HG03039 (cell line): Measurements from ENCODE around the gene PRDX5.
"Not testable (repeated sequence)": the region's sequence is repeated elsewhere in the genome, so short reads cannot be mapped to it uniquely, and the experiment has no call there.

Experiments used
- ATAC-seq: cut with Tn5 transposase; IDR thresholded peaks from one replicate; pipeline ENCODE4 v1.9.1; 2021; ENCODE audit warnings: mild to moderate bottlenecking, moderate library complexity; ENCODE audit not compliant: unreplicated experiment

Gene PRDX5

DNA sequence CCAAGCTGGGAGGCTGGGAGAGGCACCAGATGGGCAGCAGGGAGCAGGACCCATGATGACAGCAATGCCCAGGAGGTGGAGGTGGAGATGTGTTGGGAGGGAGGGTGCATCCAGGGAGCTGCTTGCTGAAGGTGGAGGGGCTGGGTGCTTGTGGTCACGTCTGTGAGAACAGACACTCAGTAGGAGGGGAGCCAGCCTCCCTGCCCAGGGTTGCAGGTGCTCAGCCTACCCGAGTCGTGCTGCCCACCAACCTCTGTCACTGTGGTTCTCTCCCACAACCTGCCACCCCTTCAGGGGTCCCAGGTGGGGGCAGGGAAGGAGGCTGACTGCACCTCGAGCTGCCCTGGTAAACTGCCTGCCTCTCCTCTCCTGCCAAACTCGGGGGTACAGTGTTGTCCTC is 5.5 kb downstream of the PRDX5 start:
- ATAC-seq, result no peak

DNA sequence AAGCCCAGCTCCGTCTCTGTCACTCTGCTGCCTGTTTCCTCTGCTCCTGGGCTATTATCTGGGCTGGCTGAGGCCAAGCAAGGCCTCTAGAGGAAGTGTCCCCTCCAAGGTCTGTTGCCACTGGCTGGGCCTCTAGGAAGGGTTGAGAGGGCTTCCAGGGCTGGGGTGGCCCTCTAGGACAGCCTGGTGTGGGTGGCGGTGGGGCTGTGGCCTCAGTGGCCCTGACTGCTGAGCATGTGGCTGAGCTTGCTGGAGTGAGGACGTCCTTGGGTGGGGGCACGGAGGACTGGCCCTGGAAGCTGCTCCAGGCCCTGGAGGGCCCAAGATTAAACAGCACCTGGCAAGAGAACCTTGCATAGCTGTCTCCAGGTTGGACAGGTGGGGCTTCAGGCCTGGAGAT is 6.1 kb downstream of the PRDX5 start:
- not testable (repeated sequence) for ATAC-seq

DNA sequence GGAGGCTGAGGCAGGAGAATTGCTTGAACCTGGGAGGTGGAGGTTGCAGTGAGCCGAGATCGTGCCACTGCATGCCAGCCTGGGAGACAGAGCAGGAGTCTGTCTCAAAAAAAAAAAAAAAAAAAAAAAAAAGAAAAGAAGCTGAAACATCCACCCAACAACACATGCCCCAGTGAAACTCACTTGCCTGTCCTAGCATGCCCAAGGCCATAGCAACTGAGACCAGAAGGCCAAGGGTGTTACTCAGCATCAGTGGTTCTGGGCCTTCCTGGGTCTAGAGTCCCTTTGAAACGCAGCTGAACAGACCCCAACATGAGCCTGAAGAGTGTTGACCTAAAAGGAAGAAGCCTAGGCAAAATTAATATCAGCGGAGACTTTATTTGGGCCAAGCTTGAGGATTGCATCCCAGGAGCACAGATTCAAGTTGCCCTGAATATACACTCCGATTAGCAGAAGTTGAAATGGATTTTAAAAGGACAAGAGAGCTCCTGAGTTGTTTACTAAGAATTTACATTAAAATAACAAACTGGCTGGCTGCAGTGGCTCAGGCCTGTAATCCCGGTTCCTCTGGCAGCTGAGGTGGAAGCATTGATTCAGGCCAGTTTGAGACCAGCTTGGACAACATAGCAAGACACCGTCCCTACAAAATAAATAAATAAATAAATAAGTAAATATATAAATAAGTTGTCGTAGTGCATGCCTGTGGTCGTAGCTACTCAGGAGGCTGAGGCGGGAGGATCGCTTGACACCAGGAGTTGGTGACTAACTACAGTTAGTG is 7.0 kb downstream of the PRDX5 start:
- no peak for ATAC-seq

DNA sequence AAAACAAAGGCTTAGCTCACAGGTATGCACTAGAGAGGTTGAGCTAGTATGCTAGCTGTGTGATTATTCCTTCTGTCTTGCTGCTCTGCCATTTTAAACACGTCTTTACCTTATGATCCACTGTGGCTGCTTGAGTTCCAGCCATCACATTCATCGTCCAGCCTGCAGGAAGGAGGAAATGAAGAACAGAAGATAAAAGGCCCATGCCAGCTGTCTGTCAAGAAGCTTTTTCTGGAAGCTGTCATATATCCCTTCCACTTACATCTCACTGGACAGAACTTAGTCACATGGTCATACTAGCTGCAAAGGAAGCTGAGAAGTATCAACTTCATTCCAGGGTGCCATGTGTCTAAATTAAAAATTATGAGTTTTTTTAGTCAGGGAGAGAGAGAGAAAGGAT is 9.5 kb downstream of the PRDX5 start:
- ATAC-seq, result no peak

DNA sequence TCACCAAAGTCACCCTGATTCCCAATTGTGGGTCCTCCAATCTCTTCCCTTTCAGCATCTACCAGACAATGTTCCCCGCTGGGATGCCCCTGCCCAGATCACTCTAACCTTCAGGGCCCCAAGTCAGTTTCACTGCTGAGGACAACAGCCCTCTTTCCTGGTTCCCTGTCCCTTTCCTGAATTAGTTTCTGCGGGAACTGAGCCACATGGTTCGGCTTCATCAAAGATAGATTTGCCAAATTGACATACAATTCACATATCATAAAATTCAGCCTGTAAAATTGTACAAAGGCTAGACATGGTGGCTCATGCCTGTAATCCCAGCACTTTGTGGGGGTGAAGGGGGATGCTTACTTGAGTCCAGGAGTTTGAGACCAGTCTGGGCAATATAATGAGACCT is 10.1 kb downstream of the PRDX5 start:
- ATAC-seq, result no peak

DNA sequence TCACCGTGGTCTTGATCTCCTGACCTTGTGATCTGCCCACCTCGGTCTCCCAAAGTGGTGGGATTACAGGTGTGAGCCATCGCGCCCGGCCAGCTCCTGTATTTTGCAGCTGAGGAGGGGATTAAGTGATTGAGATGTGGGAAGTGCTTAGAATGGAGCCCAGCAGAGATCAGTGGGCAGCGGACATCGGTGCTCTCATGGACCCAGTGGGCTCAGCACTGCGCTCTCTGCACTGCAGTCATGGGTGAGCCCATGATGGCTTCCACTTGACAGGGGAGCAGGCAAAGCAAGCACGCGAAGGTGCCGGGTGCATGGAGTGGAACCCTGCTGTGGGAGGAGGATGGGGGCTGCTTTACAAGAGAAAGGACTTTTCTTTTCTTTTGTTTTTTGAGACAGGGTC is 13.0 kb downstream of the PRDX5 start:
- ATAC-seq, result no peak

DNA sequence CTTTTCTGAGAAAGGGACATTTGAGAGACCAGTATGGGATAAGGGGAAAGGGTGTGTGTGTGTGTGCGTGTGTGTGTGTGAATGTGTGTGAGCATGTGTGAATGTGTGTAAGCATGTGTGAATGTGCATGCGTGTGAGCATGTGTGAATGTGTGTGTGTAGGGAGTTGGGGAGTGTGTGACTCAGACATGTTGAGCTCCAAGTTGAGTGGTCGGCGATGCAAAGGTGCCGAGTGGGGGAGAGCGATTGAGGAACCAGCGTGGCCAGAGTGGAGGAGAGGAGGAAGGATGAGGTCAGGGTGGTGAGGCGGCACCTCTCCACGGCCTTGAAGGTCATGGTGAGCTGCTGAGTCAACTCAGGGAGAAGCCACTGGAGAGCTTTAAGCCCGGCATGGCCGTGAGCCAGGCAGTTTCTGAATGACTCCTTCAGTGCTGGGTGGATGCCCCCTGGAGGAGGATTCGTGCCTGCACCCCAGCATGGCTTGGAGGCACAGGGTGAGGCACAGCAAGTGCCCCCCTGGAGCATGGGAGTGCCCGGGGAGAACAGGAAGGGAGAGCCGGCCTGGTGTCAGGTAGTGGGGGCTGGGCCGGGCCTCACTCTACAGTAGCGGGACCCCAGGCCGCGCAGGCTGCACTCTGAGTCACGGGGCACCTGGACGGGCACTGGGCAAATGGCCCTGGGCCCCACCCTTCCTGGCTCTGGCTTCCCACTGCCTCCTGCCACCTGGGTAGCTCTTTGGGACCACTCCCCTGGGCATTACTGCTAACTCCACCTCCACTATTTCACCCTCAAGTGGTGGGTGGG is 13.8 kb downstream of the PRDX5 start:
- ATAC-seq, result peak; percentile 40

DNA sequence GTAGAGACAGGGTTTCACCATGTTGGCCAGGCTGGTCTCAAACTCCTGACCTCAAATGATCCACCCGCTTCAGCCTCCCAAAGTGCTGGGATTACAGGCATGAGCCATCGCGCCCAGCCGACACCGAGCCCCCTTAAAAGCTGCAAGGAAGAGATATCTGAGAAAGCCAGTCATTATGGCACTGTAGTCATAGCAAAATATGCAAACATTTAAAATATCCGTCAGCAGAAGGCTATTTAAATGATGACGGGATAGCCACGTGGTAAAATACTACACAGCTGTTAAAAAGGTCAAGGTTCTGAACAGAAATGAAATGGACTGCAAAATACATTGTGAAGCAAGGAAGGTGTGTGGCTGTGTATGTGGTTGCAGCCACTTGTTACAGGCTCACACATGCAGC is 15.6 kb downstream of the PRDX5 start:
- ATAC-seq, result no peak

DNA sequence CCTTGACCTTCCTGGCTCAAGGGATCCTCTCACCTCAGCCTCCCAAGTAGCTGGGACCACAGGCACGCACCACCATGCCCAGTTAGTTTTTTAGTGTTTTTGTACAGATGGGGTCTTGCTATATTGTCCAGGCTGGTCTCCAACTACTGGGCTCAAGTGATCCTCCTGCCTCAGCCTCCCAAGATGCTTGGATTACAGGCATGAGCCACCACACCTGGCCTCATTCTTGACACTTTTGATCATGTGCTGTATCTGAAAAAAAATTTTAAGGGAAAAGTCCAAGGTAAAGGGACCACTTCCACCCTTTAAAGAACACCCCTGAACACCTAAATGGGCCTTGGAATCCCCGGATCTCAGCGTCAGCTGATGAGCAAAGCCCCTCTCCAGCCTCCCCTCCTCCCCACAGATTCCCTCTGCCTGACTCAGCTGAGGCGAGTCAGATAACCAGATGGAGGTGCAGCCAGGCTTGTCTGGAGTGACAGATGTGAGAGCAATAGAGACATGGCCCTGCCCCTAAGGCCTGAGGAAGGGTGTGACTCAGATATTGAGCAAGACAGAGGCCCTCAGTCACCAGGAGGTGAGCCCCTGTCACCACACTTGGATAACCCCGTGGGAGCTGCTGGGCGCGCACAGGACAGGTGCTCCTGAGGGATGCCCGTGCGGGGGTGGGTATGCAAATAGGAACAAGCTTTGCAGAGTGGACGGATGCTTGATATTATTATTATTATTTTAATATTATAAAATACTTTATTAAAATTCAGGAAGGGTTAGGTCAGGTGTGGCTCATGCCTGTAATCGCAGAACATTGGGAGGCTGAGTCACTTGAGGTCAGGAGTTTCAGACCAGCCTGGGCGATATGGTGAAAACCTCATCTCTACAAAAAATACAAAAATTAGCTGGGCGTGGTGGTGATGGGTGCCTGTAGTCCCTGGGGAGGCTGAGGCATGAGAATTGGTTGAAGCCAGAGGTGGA is 17.1 kb downstream of the PRDX5 start:
- peak; percentile 58 for ATAC-seq

DNA sequence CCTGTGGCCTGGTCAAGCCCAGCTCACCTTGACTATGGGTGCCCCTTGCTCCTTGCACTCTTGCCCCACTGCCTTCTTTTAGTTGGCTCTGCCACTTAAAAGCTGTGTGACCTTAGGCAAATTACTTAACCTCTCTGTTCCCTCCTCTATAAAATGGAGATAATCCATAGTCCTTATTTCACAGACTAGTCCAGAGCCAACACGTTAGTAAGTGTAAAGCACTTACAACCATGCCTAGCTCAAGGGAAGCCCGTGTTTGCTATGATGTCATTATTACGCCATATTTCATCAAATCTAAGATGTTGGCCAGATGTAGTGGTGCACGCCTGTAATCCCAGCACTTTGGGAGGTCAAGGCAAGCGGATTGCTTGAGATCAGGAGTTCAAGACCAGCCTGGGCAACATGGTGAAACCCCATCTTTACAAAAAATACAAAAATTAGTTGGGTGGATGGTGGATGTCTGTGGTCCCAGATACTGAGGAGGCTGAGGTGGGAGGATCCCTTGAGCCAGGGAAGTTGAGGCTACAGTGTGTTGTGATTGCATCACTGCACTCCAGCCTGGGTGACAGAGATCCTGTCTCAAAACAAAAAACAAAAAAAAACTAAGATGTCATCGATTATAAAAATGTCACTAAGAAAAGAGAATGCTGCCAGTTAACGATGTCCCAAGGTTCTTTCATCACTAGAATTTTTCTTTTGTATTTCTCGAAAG is 19.8 kb downstream of the PRDX5 start:
- no peak for ATAC-seq

DNA sequence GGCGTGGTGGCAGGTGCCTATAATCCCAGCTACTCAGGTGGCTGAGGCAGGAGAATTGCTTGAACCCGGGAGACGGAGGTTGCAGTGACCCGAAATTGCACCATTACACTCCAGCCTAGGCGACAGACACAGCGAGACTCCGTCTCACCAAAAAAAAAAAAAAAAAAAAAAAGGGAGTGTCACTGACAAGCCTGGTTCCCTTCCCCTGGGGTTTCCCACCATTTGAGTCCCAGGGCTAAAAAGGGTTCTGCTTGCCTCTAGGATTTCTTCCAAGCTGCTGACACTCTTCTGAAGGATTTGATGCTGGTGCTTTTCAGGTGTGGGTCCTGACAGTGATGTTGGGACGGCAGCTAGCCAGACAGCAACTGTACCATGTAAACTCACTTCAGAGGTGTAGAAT is 20.8 kb downstream of the PRDX5 start:
- ATAC-seq, result no peak

DNA sequence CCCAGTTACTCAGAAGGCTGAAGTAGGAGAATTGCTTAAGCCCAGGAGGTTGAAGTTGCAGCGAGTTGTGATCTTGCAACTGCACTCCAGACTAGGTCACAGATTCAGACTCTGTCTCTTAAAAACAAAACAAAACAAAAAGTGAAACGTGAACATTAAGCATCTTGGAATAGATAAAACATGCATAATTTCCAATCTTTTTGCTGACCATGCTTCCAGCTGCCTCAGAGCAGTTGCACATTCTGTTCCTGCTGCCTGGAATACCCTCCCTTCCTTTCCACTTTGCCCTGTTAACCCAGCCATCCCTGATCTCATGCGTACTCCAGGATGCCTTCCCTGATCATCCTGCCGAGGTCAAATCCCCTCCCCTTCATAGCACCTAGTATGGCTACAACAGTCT is 21.4 kb downstream of the PRDX5 start:
- no peak for ATAC-seq

DNA sequence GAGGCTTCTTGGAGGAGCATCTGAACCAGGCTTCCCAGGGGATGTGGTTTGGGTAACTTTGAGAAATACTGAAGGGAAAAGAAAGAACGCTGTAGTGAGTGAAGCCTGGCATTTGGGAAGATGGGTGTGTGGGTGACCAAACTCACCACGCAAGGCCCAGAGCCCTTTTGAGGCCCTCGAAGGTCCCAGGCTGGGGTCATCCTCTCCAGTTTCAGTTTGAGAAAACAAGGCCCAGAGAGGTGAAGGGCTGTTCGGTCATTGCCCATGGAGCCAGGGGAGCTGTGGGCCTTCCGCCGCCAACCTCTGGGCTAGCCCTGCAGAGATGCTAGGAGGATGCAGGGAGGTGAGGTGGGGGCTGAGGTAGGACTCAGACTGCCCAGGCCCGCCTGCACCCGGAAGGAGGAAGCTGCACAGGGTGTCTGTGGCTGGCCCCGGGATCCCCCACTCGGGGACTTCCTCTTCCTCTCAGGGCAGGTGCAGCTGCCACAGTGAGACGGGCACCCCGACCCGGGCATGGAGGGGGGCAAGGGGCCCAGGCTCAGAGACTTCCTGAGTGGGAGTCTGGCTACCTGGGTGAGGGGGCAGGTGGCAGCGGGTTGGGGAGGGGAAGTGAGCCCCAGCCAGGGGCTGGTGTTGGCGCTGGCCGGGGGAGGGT is 22.0 kb downstream of the PRDX5 start, which contains the start of gene CCDC88B:
TSS of gene CCDC88B (plus strand) at position 451 of the 655 bp plus-strand sequence. CDS start at position 514, 63 bp downstream.
- no peak for ATAC-seq

DNA sequence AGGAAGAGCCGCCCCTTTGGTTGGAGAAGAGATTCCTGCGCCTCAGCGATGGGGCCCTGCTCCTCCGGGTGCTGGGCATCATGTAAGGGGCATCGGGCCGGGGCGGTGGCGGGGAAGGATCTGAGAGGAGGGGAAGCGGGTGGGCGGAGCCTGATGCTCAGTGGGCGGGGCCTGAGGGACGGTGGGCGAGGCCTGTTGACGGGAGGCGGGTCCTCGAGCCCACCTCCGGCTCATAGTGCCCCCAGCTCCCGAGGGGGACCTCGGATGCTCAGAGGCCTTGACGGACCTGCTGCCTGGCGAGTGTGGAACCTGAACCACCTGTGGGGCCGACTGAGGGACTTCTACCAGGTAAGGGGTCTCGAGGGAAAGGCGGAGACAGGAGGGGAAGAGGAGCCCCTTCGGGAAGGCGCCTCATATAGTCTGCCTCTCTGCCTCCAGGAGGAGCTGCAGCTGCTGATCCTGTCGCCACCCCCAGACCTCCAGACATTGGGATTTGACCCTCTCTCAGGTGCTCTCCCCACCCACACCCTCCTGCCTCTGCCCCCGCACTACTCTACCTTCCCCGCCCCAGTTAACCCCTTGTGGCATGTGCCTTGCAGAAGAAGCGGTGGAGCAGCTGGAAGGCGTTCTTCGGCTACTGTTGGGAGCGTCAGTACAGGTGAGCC is 22.9 kb downstream of the PRDX5 start:
- peak; percentile 34 for ATAC-seq

DNA sequence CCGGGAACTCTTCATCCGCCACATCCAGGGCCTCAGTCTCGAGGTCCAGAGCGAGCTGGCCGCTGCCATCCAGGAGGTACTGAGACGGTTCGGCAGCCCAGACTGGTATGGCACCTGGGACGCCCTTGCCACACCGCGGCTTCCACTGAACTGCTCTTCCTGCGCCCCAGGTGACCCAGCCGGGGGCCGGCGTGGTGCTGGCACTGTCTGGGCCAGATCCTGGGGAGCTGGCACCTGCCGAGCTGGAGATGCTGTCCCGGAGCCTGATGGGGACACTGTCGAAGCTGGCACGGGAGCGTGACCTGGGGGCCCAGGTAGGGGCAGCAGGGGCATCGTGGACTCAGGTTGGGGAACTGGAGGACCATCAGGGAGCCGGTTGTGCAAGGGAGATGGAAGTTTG is 23.5 kb downstream of the PRDX5 start:
- no peak for ATAC-seq

DNA sequence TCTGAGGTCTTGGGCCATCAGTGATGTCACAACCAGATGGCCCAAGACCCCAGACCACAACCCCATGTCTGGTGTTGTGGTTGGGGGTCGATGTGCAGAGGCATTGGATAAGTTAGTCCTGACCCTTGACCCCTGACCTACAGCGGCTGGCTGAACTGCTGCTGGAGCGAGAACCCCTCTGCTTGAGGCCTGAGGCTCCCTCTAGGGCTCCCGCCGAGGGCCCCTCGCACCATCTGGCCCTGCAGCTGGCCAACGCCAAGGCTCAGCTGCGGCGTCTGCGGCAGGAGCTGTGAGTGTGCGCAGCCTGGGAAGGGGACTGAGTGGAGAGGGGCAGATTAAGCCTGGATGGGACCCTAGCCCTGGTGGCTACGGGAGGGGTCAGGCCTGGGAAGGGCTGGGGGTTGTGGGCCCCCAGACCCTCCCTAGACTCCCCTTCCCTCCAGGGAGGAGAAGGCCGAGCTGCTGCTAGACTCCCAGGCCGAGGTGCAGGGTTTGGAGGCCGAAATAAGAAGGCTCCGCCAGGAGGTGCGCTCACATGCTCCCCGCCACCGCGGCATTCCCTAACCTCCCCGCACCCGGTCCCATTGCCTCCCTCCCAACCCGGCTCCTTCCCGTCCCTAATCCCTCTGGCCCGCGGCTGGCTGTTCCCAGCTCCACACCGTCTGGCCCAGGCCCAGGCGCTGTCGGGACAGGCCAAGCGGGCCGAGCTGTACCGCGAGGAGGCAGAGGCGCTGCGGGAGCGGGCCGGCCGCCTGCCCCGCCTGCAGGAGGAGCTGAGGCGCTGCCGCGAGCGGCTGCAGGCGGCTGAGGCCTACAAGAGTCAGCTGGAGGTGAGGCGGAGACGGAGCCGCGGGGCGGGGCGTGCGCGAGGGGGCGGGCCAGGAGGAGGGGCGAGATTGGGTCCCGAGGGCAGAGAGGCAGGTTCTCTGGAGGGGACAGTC is 24.2 kb downstream of the PRDX5 start:
- no peak for ATAC-seq

DNA sequence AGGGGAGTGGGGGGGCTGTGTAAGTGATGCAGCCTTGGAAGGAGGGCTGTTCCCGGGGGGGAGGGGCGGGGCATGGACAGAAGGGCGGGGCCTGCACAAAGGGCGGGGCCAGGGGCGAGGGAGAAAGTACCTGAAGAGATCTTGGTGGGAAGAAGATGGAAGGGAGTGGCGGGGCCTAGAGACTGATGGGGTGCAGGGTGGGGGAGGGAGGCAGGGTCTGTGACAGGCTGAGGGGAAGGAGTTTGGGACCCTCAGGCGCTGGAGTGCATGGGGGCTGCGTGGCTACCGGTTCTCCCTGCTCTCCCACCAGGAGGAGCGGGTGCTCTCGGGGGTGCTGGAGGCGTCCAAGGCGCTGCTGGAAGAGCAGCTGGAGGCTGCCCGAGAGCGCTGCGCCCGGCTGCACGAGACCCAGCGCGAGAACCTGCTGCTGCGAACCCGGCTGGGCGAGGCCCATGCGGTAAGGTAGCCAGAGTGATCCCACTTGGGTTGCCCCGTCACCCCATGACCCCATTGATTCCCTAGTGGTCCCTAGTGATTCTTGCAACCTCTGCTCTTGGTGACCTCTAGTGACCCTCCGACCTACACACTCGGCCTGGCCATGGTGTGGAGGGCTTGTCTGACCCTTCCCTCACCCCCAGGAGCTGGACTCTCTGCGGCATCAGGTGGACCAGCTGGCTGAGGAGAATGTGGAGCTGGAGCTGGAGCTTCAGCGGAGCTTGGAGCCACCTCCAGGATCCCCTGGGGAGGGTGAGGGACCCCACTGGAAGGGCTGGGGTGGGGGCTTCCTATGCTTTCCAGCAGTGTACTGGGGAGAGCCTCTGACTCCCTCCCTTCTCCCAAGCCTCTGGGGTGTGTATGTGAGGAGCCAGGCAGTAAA is 25.2 kb downstream of the PRDX5 start:
- ATAC-seq, result no peak
